Activated naive CD8-positive, alpha-beta T cell treated with anti-CD3 and anti-CD28 coated beads, Interleukin-2, amount 10 ng/mL, durations not matched to agents 7 days and 5 days (primary cell): ENCODE results near the gene MTMR3. TPM values are rescaled to one million over a fixed set of nuclear protein-coding genes. Genes with fewer than 3 reads are reported as not detected.

Experiments used
- ATAC-seq: fragments of 150-1000 bp; cut with Tn5 transposase; one replicate; pipeline ENCODE4 v1.10.0; 2021; ENCODE audit warnings: low read depth, moderate library complexity
- POLR2A ChIA-PET: fragments of 350-600 bp; sonication (Branson Sonifier 250); formaldehyde crosslinking; loops from one replicate; lab custom pipeline; 2021; ENCODE audit warnings: antibody characterized with exemption; lab: Charles Lee
- DNase-seq: peaks from one replicate; pipeline ENCODE4 v3.0.0; 2021
- H3K27ac Mint-ChIP-seq: one replicate; pipeline ENCODE4 v1.8.0; 2022; ENCODE audit warnings: mild to moderate bottlenecking, mixed read lengths
- H3K27me3 Mint-ChIP-seq: one replicate; pipeline ENCODE4 v1.8.0; 2022; ENCODE audit warnings: mild to moderate bottlenecking, moderate library complexity, mixed read lengths
- H3K36me3 Mint-ChIP-seq: one replicate; pipeline ENCODE4 v1.8.0; 2021; ENCODE audit warnings: mild to moderate bottlenecking, mixed read lengths
- H3K4me1 Mint-ChIP-seq: one replicate; pipeline ENCODE4 v1.8.0; 2021; ENCODE audit warnings: mixed read lengths
- H3K4me3 Mint-ChIP-seq: one replicate; pipeline ENCODE4 v1.8.0; 2022; ENCODE audit warnings: mild to moderate bottlenecking, moderate library complexity, mixed read lengths
- H3K9me3 Mint-ChIP-seq: one replicate; pipeline ENCODE4 v1.8.0; 2021; ENCODE audit warnings: mixed read lengths
- total RNA-seq, 2 experiments: library from RNA; stranded (reverse); gene quantifications; one replicate each; pipeline ENCODE4 v1.2.3, GENCODE V29; 2021

MTMR3 gene
- total RNA-seq, 2 experiments from 2014 or later = 33.9 to 40.8 TPM

DNA sequence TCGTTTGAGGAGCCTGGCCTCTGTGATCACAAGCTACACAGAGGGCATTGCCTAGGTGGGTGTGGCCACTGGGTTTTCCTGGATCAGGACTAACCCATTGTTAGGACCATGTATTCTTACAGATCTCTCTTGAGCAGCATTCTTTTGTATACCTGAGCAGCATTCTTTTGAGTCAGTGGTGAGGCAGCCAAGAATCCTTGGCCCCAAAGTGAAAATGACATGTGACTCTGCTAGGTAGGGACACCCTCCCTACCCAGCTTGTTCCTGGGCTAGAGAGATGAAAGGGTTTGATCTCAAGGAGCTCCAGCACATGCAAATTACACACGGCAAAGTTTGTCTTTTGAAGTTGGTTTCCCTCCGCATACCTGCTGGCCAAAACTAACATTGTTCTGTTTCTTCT lies 142.2 kb downstream of the MTMR3 start:
- Mint-ChIP-seq H3K36me3 (peaks cover 32% of the 10 kb centered on the region), H3K9me3 (no peaks in the 10 kb centered on the region), H3K27ac (no peak overlapping the region), H3K4me1 (peaks cover 8% of the 10 kb centered on the region), H3K4me3 (no peak overlapping the region), H3K27me3 (no peaks in the 10 kb centered on the region)
- DNase-seq (no peak), ATAC-seq (no peak)
- POLR2A ChIA-PET = interaction anchor here (0.6 kb wide), 1 partner anchor 212 kb away, joined by 3 read pairs; no protein-coding TSS in a partner anchor

GRCh38 chr22:30026756-30027155 lies 143.8 kb downstream of the MTMR3 start:
- DNase-seq = no peak
- no peak for ATAC-seq
- H3K36me3 Mint-ChIP-seq = peaks cover 24% of the 10 kb centered on the region
- POLR2A ChIA-PET = no interaction called here
- H3K9me3 Mint-ChIP-seq = no peaks in the 10 kb centered on the region
- H3K4me3 Mint-ChIP-seq = no peak overlapping the region
- no peak overlapping the region for H3K27ac Mint-ChIP-seq
- H3K4me1 Mint-ChIP-seq = peaks cover 8% of the 10 kb centered on the region
- H3K27me3 Mint-ChIP-seq = no peaks in the 10 kb centered on the region

DNA sequence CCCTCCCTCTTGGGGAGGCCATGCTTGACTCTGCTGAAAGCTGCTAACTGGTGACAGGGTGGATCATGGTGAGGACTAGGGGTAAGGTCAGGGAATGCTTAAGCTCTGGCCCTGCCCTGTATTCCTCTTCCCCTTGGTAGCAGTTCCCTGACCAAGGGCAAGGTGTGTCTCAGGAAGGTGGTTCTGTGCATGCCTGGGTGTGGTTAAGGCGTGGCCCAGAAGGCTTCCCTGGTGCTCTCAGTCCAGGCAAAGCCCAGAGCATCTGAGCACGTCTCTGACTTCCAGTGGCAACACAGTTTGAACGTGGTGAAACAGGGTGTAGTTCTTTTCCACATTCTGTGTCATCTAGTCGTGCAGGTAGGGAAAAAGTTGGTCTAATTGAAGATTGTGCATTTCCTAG lies 144.2 kb downstream of the MTMR3 start:
- Mint-ChIP-seq H3K9me3 (no peaks in the 10 kb centered on the region), H3K27ac (no peak overlapping the region)
- POLR2A ChIA-PET = no interaction called here

DNA sequence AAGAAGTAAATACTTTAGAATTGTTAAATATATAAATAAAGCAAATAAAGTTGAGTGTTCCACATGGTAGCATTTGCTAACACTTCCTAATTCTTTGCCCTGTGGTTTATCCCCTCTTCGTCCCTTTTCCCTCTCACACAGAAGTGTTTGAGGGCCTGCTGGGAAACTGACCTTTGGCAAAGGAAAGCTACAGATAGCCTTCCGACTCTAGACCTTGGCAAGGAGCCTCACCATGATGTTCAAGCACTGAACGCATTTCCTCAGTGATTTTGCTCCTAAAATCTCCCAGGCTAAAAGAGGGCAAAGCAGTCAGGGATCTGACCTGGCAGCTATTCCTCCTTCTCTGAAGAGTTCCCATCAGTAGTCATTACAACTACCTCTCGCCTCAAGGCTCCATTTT lies 144.8 kb downstream of the MTMR3 start:
- ATAC-seq (no peak), DNase-seq (no peak)
- peaks cover 22% of the 10 kb centered on the region for H3K36me3 Mint-ChIP-seq
- no peaks in the 10 kb centered on the region for H3K9me3 Mint-ChIP-seq
- H3K4me1 Mint-ChIP-seq = peaks cover 8% of the 10 kb centered on the region
- H3K27me3 Mint-ChIP-seq = no peaks in the 10 kb centered on the region
- POLR2A ChIA-PET = no interaction called here
- H3K4me3 Mint-ChIP-seq = no peak overlapping the region
- no peak overlapping the region for H3K27ac Mint-ChIP-seq

More for the DNA sequence above, 144.2 kb downstream of the MTMR3 start:
- no peak for ATAC-seq
- H3K36me3 Mint-ChIP-seq = peaks cover 22% of the 10 kb centered on the region
- DNase-seq = no peak
- peaks cover 8% of the 10 kb centered on the region for H3K4me1 Mint-ChIP-seq
- no peak overlapping the region for H3K4me3 Mint-ChIP-seq
- no peaks in the 10 kb centered on the region for H3K27me3 Mint-ChIP-seq

GRCh38 chr22:30028731-30029130 lies 145.8 kb downstream of the MTMR3 start:
- no peak overlapping the region for H3K27ac Mint-ChIP-seq
- POLR2A ChIA-PET = no interaction called here
- H3K4me3 Mint-ChIP-seq = no peak overlapping the region
- H3K4me1 Mint-ChIP-seq = peaks cover 5% of the 10 kb centered on the region
- H3K9me3 Mint-ChIP-seq = no peaks in the 10 kb centered on the region
- ATAC-seq (no peak), DNase-seq (no peak)
- H3K36me3 Mint-ChIP-seq = peaks cover 20% of the 10 kb centered on the region
- H3K27me3 Mint-ChIP-seq = no peaks in the 10 kb centered on the region

- Mint-ChIP-seq H3K27me3 (no peaks in the 10 kb centered on the region), H3K4me3 (no peak overlapping the region), H3K27ac (no peak overlapping the region), H3K4me1 (peaks cover 5% of the 10 kb centered on the region), H3K36me3 (peaks cover 14% of the 10 kb centered on the region), H3K9me3 (no peaks in the 10 kb centered on the region)
- DNase-seq = no peak
- no peak for ATAC-seq
- POLR2A ChIA-PET = no interaction called here
Observed at GRCh38 chr22:30029512-30029911, 146.5 kb downstream of the MTMR3 start.

- Mint-ChIP-seq H3K4me3 (no peak overlapping the region), H3K36me3 (peaks cover 7% of the 10 kb centered on the region), H3K4me1 (peaks cover 5% of the 10 kb centered on the region), H3K27me3 (no peaks in the 10 kb centered on the region), H3K27ac (no peak overlapping the region), H3K9me3 (no peaks in the 10 kb centered on the region)
- POLR2A ChIA-PET = no interaction called here
- DNase-seq (no peak), ATAC-seq (no peak)
Observed at GRCh38 chr22:30030329-30030728, 147.4 kb downstream of the MTMR3 start.

- Mint-ChIP-seq H3K36me3 (peaks cover 5% of the 10 kb centered on the region), H3K27ac (no peak overlapping the region), H3K9me3 (no peaks in the 10 kb centered on the region), H3K27me3 (no peaks in the 10 kb centered on the region), H3K4me3 (no peak overlapping the region), H3K4me1 (peaks cover 5% of the 10 kb centered on the region)
- POLR2A ChIA-PET = no interaction called here
- ATAC-seq (no peak), DNase-seq (no peak)
Observed at GRCh38 chr22:30031328-30031727, 148.4 kb downstream of the MTMR3 start.

GRCh38 chr22:30031764-30032455 lies 148.9 kb downstream of the MTMR3 start:
- Mint-ChIP-seq H3K27me3 (no peaks in the 10 kb centered on the region), H3K9me3 (no peaks in the 10 kb centered on the region), H3K4me3 (no peak overlapping the region), H3K4me1 (peaks cover 4% of the 10 kb centered on the region), H3K36me3 (peaks cover 3% of the 10 kb centered on the region), H3K27ac (no peak overlapping the region)
- ATAC-seq (no peak), DNase-seq (no peak)
- POLR2A ChIA-PET = no interaction called here

- no peak for ATAC-seq
- H3K27me3 Mint-ChIP-seq = no peaks in the 10 kb centered on the region
- no peak overlapping the region for H3K27ac Mint-ChIP-seq
- POLR2A ChIA-PET = no interaction called here
- peaks cover 1% of the 10 kb centered on the region for H3K36me3 Mint-ChIP-seq
- H3K4me3 Mint-ChIP-seq = no peak overlapping the region
- H3K4me1 Mint-ChIP-seq = no peaks in the 10 kb centered on the region
- no peaks in the 10 kb centered on the region for H3K9me3 Mint-ChIP-seq
- DNase-seq = no peak
Observed at GRCh38 chr22:30033137-30033536, 150.2 kb downstream of the MTMR3 start.

- POLR2A ChIA-PET = no interaction called here
- H3K27me3 Mint-ChIP-seq = no peaks in the 10 kb centered on the region
- no peaks in the 10 kb centered on the region for H3K9me3 Mint-ChIP-seq
- ATAC-seq = no peak
- no peaks in the 10 kb centered on the region for H3K36me3 Mint-ChIP-seq
- no peak overlapping the region for H3K4me3 Mint-ChIP-seq
- no peak overlapping the region for H3K27ac Mint-ChIP-seq
- DNase-seq = no peak
- no peaks in the 10 kb centered on the region for H3K4me1 Mint-ChIP-seq
Observed at GRCh38 chr22:30033901-30034300, 150.9 kb downstream of the MTMR3 start.

DNA sequence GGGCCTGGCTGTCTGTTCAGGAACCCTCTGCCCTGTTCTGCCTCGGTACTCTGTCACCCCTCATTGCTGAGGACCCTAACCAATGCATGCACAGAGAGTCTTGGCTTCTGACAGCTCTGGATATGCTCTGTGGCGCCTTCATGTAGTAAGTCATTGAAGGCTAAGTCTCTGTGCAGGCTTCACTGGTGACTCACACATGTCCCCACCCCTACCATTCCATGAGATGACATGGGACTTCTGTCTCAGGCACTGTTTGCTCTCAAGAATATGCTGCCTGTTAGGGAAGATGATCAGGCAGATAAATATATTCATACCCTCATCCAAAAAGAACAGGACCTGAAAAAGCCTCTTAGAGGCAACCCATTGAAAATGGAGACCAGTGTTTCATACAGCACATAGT lies 153.7 kb downstream of the MTMR3 start:
- Mint-ChIP-seq H3K4me3 (no peak overlapping the region), H3K27me3 (peaks cover 3% of the 10 kb centered on the region), H3K36me3 (no peaks in the 10 kb centered on the region), H3K4me1 (no peaks in the 10 kb centered on the region), H3K9me3 (no peaks in the 10 kb centered on the region), H3K27ac (no peak overlapping the region)
- ATAC-seq (no peak), DNase-seq (no peak)
- POLR2A ChIA-PET = no interaction called here

- H3K27me3 Mint-ChIP-seq = peaks cover 8% of the 10 kb centered on the region
- no peaks in the 10 kb centered on the region for H3K9me3 Mint-ChIP-seq
- H3K4me1 Mint-ChIP-seq = no peaks in the 10 kb centered on the region
- H3K36me3 Mint-ChIP-seq = no peaks in the 10 kb centered on the region
- POLR2A ChIA-PET = no interaction called here
- DNase-seq = no peak
- no peak for ATAC-seq
- no peak overlapping the region for H3K4me3 Mint-ChIP-seq
- H3K27ac Mint-ChIP-seq = no peak overlapping the region
Observed at GRCh38 chr22:30038219-30038618, 155.2 kb downstream of the MTMR3 start.

DNA sequence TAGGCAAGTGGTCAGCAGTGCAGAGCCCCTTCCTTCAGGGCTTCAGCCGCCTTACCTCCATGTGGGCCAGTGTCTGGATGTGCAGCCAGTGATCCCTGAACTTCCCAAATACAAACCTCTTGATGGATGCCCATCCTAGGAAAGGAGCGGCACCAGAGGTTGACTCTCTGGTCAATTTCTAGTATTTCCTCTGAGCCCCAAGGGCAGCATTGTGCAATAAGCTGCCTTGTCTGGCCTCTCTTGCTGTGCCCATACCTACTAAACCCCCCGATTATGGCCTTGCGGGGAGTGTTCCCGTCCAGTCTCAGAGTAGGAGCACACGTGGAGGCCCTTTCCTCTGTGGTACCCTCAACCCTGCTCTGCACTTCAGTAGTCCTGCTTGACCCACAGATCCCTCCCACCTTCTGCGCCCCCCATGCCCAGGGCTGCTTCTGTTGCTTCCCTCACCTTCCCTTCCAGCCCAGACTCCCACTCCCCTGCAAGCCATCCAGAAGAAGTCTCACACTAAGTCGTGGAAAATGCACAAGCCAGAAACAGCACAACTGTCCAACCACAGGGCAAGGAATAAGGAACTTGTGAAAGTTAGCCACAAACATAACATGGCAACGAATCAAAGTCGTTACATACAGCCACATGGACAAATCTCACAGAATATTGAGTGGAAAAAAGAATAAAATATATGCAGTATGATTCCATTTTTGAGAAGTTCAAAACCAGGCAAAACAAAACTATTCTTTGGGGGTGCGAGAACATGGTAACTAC lies 157.7 kb downstream of the MTMR3 start:
- Mint-ChIP-seq H3K9me3 (no peaks in the 10 kb centered on the region), H3K36me3 (no peaks in the 10 kb centered on the region), H3K4me1 (no peaks in the 10 kb centered on the region), H3K27me3 (peaks cover 8% of the 10 kb centered on the region), H3K4me3 (no peak overlapping the region), H3K27ac (no peak overlapping the region)
- POLR2A ChIA-PET = no interaction called here
- no peak for DNase-seq
- ATAC-seq = no peak
